HG02970 (cell line): ENCODE data around the gene P3H1.
"Not testable (repeated sequence)": the region's sequence is repeated elsewhere in the genome, so short reads cannot be mapped to it uniquely, and the experiment has no call there.

ENCODE experiments used
- ATAC-seq: cut with Tn5 transposase; IDR thresholded peaks from one replicate; pipeline ENCODE4 v1.9.1; 2021; ENCODE audit warnings: mild to moderate bottlenecking, moderate library complexity, moderate number of reproducible peaks; ENCODE audit not compliant: unreplicated experiment, low FRiP score

P3H1 gene

GRCh38 chr1:42733415-42734200 is 33.2 kb downstream of the P3H1 start:
- ATAC-seq: no peak

- no peak for ATAC-seq
Observed at GRCh38 chr1:42732126-42732680, 34.6 kb downstream of the P3H1 start.

- ATAC-seq: no peak
Observed at GRCh38 chr1:42731585-42731984, 35.2 kb downstream of the P3H1 start.

GRCh38 chr1:42730988-42731387 is 35.8 kb downstream of the P3H1 start:
- no peak for ATAC-seq

- no peak for ATAC-seq
Observed at GRCh38 chr1:42730002-42730401, 36.8 kb downstream of the P3H1 start.

- ATAC-seq: not testable (repeated sequence)
Observed at GRCh38 chr1:42725820-42726219, 41.0 kb downstream of the P3H1 start.

- no peak for ATAC-seq
Observed at GRCh38 chr1:42723511-42723910, 43.3 kb downstream of the P3H1 start.

- ATAC-seq: not testable (repeated sequence)
Observed at GRCh38 chr1:42722403-42722802, 44.4 kb downstream of the P3H1 start.

- ATAC-seq: no peak
Observed at GRCh38 chr1:42721926-42722325, 44.9 kb downstream of the P3H1 start.

GRCh38 chr1:42720868-42721267 is 46.0 kb downstream of the P3H1 start:
- no peak for ATAC-seq

- ATAC-seq: not testable (repeated sequence)
Observed at GRCh38 chr1:42714441-42714840, 52.4 kb downstream of the P3H1 start.

GRCh38 chr1:42713293-42713692 is 53.5 kb downstream of the P3H1 start:
- no peak for ATAC-seq

GRCh38 chr1:42712808-42713207 is 54.0 kb downstream of the P3H1 start:
- not testable (repeated sequence) for ATAC-seq

GRCh38 chr1:42703888-42704464 is 62.9 kb downstream of the P3H1 start:
- ATAC-seq: no peak

- ATAC-seq: no peak
Observed at GRCh38 chr1:42700006-42700405, 66.8 kb downstream of the P3H1 start.

- no peak for ATAC-seq
Observed at GRCh38 chr1:42698081-42698813, 68.6 kb downstream of the P3H1 start.
